Ovary (tissue), 9 donors: ENCODE results near the gene ACO1. TPM values are rescaled to one million over a fixed set of nuclear protein-coding genes. Genes with fewer than 3 reads are reported as not detected.

Source experiments
- DNase-seq, 5 donors: peaks; one replicate each; pipeline ENCODE4 v3.0.0-alpha.2; 2019 to 2020
- H3K27ac ChIP-seq, 2 donors: fragments of 200-600 bp; one replicate each; pipeline versions ENCODE4 v1.5.1 to v1.8.0; 2019 to 2022
- H3K27me3 ChIP-seq: fragments of 200-600 bp; one replicate; pipeline ENCODE4 v1.8.0; 2022
- H3K36me3 ChIP-seq: fragments of 200-600 bp; sonication (generic); one replicate; pipeline ENCODE4 v1.5.1; 2019
- H3K4me1 ChIP-seq: one replicate; pipeline ENCODE4 v1.8.1; 2013; ENCODE audit warnings: mild to moderate bottlenecking, moderate library complexity; ENCODE audit not compliant: insufficient read depth
- H3K4me3 ChIP-seq: fragments of 200-600 bp; sonication (generic); one replicate; pipeline ENCODE4 v1.5.1; 2017
- H3K9me3 ChIP-seq, 2 donors: fragments of 200-600 bp in 1 of 2; sonication (generic) in 1 of 2; one replicate each; pipeline versions ENCODE4 v1.5.1 to v1.8.1; 2013 to 2019; ENCODE audit warnings: mild to moderate bottlenecking in 1 of 2, moderate library complexity in 1 of 2
- CTCF ChIP-seq, 3 donors: fragments of 450-650 bp in 2 of 3; fragments of 200-600 bp in 1 of 3; IDR thresholded peaks; one replicate each; pipeline versions ENCODE4 v1.5.1 to v1.8.0; 2016 to 2022; ENCODE audit warnings: antibody characterized with exemption in 3 of 3, mild to moderate bottlenecking in 1 of 3
- EP300 ChIP-seq: sonication (generic); formaldehyde crosslinking; IDR thresholded peaks from one replicate; pipeline ENCODE4 v1.6.1; 2017; ENCODE audit warnings: antibody characterized with exemption
- POLR2A ChIP-seq: fragments of 450-650 bp; IDR thresholded peaks from one replicate; pipeline ENCODE4 v1.6.1; 2017; ENCODE audit warnings: antibody characterized with exemption, mild to moderate bottlenecking, moderate library complexity
- WGBS, 3 donors: extraction: QIAGEN DNeasy Blood & Tissue Kit in 1 of 3; methylation state at CpG; one replicate each; pipeline versions ENCODE4 v1.1.5 to v1.1.7; 2013 to 2017; 5-methylcytosine and 5-hydroxymethylcytosine counted together
- intact Hi-C, 4 donors: fragments of 100-400 bp; cut with DNase I; formaldehyde crosslinking; loops; one replicate each; pipeline versions ENCODE4 v1.11.0 to v1.15.1; 2022 to 2023
- polyA plus RNA-seq, 2 donors: library from polyadenylated mRNA; stranded (reverse); fragments of 200-250 nt in 1 of 2; fragments of 350-450 nt in 1 of 2; fragmentation: Illumina TruSeq in 1 of 2; extraction: RNeasy Lipid Tissue Mini Kit (QIAGEN cat#74804) in 1 of 2; gene quantifications; one replicate each; pipeline ENCODE4 v1.2.3, GENCODE V29; 2013 to 2014
- total RNA-seq, 7 donors: library from RNA; depleted of rRNA in 2 of 7; stranded (reverse); fragments of >200 nt in 2 of 7; fragmentation: NEBNext Ultra II Directional in 3 of 7; extraction: Animal tissue kit (Norgen Biotek cat#: 25700) in 3 of 7; gene quantifications; one replicate each; pipeline versions ENCODE4 v1.1.0 to v1.2.4, GENCODE V29; 2016 to 2023
- donor health status: DM: no; HTN: no; CAD: no; lungs with moderate emphysema.
- donor health status: DM: no; HTN: no; CAD: no.
- donor health status: Bipolar disorder and iron deficiency.
- donor health status: DM: yes; HTN: yes; CAD: no.
- donor health status: DM: no; HTN: no; CAD: no.
- donor health status: DM: yes; HTN: yes; CAD: no.

The ACO1 gene
- total and polyA plus RNA-seq, 9 donors: 15.6 to 111 (median 30.5) TPM

- DNase-seq: peak; percentile 28 to 67 (median 61)
- H3K4me3 ChIP-seq: no peak overlapping the region
- intact Hi-C loops: no loop called here
- peaks cover 7% of the 10 kb centered on the region for H3K4me1 ChIP-seq
- no peaks in the 10 kb centered on the region for H3K27me3 ChIP-seq
- TF ChIP-seq CTCF (IDR thresholded peaks at IDR 0.05) (no peak), EP300 (no peak), POLR2A (no peak)
- 20 to 48% (median 42%) methylated on average over 7 of the region's 7 CpGs for WGBS, 3 donors
- H3K27ac ChIP-seq: peak overlapping the region in 1 of 2 donors; percentile 21
- H3K9me3 ChIP-seq: no peaks in the 10 kb centered on the region
- no peaks in the 10 kb centered on the region for H3K36me3 ChIP-seq
Observed at GRCh38 chr9:32426278-32426939, 42.0 kb downstream of the ACO1 start.

GRCh38 chr9:32427111-32427873 lies 42.8 kb downstream of the ACO1 start:
- WGBS, 3 donors: 45 to 62% (median 46%) methylated on average over 8 of the region's 8 CpGs
- Histone ChIP-seq H3K4me3 (no peak overlapping the region), H3K4me1 (peaks cover 7% of the 10 kb centered on the region), H3K36me3 (no peaks in the 10 kb centered on the region), H3K27me3 (no peaks in the 10 kb centered on the region), H3K9me3 (no peaks in the 10 kb centered on the region), H3K27ac (no peak overlapping the region)
- intact Hi-C loops: no loop called here
- DNase-seq: peak in 2 of 5 donors; percentile 26 to 42
- TF ChIP-seq CTCF (IDR thresholded peaks at IDR 0.05) (no peak), EP300 (no peak), POLR2A (no peak)

GRCh38 chr9:32430720-32431119 lies 46.3 kb downstream of the ACO1 start:
- Histone ChIP-seq H3K9me3 (no peaks in the 10 kb centered on the region), H3K4me1 (peaks cover 7% of the 10 kb centered on the region), H3K36me3 (no peaks in the 10 kb centered on the region), H3K27ac (no peak overlapping the region), H3K27me3 (no peaks in the 10 kb centered on the region), H3K4me3 (no peak overlapping the region)
- no peak for TF ChIP-seq CTCF (IDR thresholded peaks at IDR 0.05)
- TF ChIP-seq POLR2A: no peak
- TF ChIP-seq EP300: no peak
- no peak for DNase-seq
- 26 to 43% (median 28%) methylated on average over 5 of the region's 5 CpGs for WGBS, 3 donors
- intact Hi-C loops: loop anchor here in 1 of 4 donors (10.0 kb wide), 1 partner anchor 46 kb away; the partner anchor contains the start of gene ACO1

- H3K27ac ChIP-seq: no peak overlapping the region
- no peak for DNase-seq
- H3K9me3 ChIP-seq: no peaks in the 10 kb centered on the region
- H3K4me1 ChIP-seq: peaks cover 7% of the 10 kb centered on the region
- no peak overlapping the region for H3K4me3 ChIP-seq
- no peaks in the 10 kb centered on the region for H3K36me3 ChIP-seq
- intact Hi-C loops: loop anchor here in 1 of 4 donors (10.0 kb wide), 1 partner anchor 46 kb away; the partner anchor contains the start of gene ACO1
- no peaks in the 10 kb centered on the region for H3K27me3 ChIP-seq
- 88 to 90% (median 88%) methylated on average over 8 of the region's 8 CpGs for WGBS, 3 donors
- TF ChIP-seq POLR2A (no peak), CTCF (IDR thresholded peaks at IDR 0.05) (no peak), EP300 (no peak)
Observed at GRCh38 chr9:32431196-32431595, 46.8 kb downstream of the ACO1 start.
